ENCODE measurements around the gene C1GALT1. TPM values are rescaled to one million over a fixed set of nuclear protein-coding genes. Genes with fewer than 3 reads are reported as not detected.

C1GALT1 gene
- total and polyA plus RNA-seq, 9 of the 15 experiments (the other 6 are each of a cell fraction or from before 2014, with no cell fraction given), result 5.0 to 33.2 (median 24.1) TPM

DNA sequence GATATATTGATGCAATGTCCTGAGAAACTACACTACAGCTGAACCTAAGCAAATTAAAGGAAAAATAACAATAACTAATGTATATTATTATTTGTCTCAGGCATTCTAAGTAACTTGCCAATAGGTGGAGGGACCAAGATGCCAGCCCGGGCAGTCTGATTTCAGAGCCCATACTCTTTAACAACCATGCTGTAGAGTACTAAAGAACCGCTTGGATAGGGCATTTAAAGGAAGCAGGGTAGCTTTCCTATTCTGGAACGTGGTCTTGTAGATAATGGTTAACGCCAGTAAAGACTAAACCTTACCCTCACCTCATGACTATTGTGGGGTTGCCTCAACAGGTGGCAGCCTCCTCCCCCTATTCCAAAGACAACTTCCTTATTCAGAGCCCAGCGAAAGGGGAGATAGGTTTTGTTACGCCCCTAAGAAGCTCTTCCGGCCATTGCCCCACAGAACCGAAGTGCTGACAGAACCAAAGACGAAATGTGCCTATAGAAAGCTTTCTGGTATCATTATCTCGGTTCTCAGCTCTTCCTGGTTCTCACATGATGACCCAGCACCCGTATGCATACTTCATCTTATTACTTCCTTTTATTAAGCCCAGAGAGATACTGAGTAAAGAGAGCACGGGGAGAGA is 707 bp upstream of the C1GALT1 start (continued):
- TF ChIP-seq, protein P1, sequence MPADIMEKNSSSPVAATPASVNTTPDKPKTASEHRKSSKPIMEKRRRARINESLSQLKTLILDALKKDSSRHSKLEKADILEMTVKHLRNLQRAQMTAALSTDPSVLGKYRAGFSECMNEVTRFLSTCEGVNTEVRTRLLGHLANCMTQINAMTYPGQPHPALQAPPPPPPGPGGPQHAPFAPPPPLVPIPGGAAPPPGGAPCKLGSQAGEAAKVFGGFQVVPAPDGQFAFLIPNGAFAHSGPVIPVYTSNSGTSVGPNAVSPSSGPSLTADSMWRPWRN (IDR thresholded peaks at IDR 0.05; ENCODE audit: low read depth), result 0 out of 2 replicates have a peak, but pooled peaks have one; percentile 33
- TF ChIP-seq CBFA2T3 (IDR thresholded peaks at IDR 0.05), result peak; percentile 12; the same call in 1 of the 2 replicates
- TF ChIP-seq TAF15 (IDR thresholded peaks at IDR 0.05; ENCODE audit: low read depth, low read length), result no peak
- TF ChIP-seq MAZ (CRISPR knock-in tag; conservative IDR thresholded peaks at IDR 0.05 in 1 of 2, IDR thresholded peaks at IDR 0.05 in 1 of 2), result no peak
- no peak for TF ChIP-seq KAT8 (IDR thresholded peaks at IDR 0.05; ENCODE audit: low read depth)
- peak; percentile 56; the same call in 1 of the 2 replicates for TF ChIP-seq SMARCA4 (IDR thresholded peaks at IDR 0.05)
- peak in 1 of 3 experiments; percentile 60 for TF ChIP-seq YY1 (IDR thresholded peaks at IDR 0.05; ENCODE audit: borderline replicate concordance in 1 of 3, control insufficient read depth in 1 of 3, extremely low read depth in 1 of 3, insufficient read depth in 3 of 3, insufficient read length in 1 of 3, insufficient replicate concordance in 2 of 3, low read depth in 1 of 3, low read length in 2 of 3)
- TF ChIP-seq, protein P2, sequence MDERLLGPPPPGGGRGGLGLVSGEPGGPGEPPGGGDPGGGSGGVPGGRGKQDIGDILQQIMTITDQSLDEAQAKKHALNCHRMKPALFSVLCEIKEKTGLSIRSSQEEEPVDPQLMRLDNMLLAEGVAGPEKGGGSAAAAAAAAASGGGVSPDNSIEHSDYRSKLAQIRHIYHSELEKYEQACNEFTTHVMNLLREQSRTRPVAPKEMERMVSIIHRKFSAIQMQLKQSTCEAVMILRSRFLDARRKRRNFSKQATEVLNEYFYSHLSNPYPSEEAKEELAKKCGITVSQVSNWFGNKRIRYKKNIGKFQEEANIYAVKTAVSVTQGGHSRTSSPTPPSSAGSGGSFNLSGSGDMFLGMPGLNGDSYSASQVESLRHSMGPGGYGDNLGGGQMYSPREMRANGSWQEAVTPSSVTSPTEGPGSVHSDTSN (CRISPR knock-in tag; IDR thresholded peaks at IDR 0.05; ENCODE audit: low read depth), result no peak
- TF ChIP-seq, protein P2 (tag; conservative IDR thresholded peaks at IDR 0.05; ENCODE audit: low read depth), result peak; percentile 10; the same call in 1 of the 2 replicates
- TF ChIP-seq ELF4 (CRISPR knock-in tag; IDR thresholded peaks at IDR 0.05), result 0 out of 2 replicates have a peak, but pooled peaks have one; percentile 54
- TF ChIP-seq ZNF23 (CRISPR knock-in tag; IDR thresholded peaks at IDR 0.05), result no peak
- TF ChIP-seq, protein P3, sequence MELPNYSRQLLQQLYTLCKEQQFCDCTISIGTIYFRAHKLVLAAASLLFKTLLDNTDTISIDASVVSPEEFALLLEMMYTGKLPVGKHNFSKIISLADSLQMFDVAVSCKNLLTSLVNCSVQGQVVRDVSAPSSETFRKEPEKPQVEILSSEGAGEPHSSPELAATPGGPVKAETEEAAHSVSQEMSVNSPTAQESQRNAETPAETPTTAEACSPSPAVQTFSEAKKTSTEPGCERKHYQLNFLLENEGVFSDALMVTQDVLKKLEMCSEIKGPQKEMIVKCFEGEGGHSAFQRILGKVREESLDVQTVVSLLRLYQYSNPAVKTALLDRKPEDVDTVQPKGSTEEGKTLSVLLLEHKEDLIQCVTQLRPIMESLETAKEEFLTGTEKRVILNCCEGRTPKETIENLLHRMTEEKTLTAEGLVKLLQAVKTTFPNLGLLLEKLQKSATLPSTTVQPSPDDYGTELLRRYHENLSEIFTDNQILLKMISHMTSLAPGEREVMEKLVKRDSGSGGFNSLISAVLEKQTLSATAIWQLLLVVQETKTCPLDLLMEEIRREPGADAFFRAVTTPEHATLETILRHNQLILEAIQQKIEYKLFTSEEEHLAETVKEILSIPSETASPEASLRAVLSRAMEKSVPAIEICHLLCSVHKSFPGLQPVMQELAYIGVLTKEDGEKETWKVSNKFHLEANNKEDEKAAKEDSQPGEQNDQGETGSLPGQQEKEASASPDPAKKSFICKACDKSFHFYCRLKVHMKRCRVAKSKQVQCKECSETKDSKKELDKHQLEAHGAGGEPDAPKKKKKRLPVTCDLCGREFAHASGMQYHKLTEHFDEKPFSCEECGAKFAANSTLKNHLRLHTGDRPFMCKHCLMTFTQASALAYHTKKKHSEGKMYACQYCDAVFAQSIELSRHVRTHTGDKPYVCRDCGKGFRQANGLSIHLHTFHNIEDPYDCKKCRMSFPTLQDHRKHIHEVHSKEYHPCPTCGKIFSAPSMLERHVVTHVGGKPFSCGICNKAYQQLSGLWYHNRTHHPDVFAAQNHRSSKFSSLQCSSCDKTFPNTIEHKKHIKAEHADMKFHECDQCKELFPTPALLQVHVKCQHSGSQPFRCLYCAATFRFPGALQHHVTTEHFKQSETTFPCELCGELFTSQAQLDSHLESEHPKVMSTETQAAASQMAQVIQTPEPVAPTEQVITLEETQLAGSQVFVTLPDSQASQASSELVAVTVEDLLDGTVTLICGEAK (IDR thresholded peaks at IDR 0.05), result 0 out of 2 replicates have a peak, but pooled peaks have one; percentile 38
- TF ChIP-seq, protein P3 (CRISPR knock-in tag; IDR thresholded peaks at IDR 0.05), result no peak; the same call in 1 of the 2 replicates
- no peak for TF ChIP-seq TRIM28 (IDR thresholded peaks at IDR 0.05)
- TF ChIP-seq MEF2D (tag; conservative IDR thresholded peaks at IDR 0.05; ENCODE audit: low read depth), result no peak

Data from K562 (cell line).